GM18868 (cell line): ENCODE measurements around the gene HELZ.
"Not testable (repeated sequence)": the region's sequence is repeated elsewhere in the genome, so short reads cannot be mapped to it uniquely, and the experiment has no call there.

Experiments used
- ATAC-seq: cut with Tn5 transposase; IDR thresholded peaks from one replicate; pipeline ENCODE4 v1.9.1; 2021; ENCODE audit warnings: mild to moderate bottlenecking, moderate library complexity; ENCODE audit not compliant: unreplicated experiment

Gene HELZ

DNA sequence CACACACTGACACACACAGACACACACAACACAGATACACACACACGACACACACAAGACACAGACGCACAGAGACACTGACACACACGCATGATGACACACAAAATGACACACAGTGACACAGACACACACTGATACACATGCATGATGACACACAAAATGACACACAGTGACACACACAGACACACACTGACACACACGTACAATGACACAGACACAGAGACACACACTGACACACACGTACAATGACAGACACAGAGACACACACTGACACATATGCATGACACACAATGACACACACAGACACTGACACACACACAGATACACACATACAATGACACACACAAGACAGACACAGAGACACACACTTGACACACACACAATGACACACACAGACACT, 190.4 kb downstream of the HELZ start:
- ATAC-seq, result no peak

DNA sequence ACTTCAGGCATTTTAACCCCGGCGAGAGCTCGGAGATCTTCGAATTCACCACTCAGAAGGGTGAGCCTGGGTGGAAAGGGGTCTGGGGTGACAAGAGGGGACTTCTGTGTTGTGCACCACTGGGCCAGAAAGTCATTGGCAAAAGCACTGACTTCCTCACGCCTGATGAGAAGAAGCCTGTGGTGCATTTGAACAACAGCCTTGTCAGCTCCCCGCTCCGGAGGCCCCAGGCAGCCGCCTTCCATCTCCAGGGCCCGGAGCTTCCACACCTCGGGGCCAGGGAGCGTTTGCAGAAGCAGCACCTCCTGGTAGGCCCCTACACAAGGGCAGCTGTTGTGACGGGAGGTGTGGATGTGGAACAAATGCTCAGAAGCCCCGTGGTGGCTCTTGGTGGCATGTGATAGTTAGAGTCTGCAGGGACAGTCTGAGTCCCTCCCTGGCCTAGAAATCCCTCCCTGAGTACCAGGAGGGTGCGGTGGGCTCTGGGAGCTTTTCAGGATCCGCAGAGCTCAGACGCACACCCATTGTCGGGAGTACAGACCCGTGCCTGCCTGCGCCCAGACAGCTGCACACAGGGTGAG, 190.9 kb downstream of the HELZ start:
- no peak for ATAC-seq

DNA sequence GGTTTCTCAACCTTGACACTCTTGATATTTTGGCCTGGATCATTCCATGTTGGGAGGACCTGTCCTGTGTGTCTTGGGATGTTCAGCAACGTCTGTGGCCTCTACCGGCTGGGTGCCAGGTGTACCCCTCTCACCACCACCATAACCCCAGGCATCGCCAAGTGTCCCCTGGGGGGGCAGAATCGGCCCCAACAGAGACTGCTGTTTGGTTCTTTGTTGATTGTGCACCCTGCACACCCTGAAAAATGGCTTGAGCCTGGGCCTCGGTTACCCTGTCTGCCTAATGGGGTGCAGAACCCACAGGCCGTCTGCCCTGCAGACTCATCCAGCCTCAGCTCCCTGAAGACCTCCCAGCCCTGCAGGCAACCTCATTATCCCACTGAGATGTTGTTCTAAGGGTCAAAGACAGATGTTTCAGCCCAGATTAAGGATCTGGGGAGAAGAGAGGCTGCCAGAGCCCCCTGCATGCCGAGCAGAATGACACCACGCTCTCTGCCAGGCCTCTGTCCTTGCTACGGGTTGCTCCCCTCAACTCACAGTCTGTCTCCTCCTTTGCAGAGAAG, 191.5 kb downstream of the HELZ start:
- ATAC-seq, result no peak

DNA sequence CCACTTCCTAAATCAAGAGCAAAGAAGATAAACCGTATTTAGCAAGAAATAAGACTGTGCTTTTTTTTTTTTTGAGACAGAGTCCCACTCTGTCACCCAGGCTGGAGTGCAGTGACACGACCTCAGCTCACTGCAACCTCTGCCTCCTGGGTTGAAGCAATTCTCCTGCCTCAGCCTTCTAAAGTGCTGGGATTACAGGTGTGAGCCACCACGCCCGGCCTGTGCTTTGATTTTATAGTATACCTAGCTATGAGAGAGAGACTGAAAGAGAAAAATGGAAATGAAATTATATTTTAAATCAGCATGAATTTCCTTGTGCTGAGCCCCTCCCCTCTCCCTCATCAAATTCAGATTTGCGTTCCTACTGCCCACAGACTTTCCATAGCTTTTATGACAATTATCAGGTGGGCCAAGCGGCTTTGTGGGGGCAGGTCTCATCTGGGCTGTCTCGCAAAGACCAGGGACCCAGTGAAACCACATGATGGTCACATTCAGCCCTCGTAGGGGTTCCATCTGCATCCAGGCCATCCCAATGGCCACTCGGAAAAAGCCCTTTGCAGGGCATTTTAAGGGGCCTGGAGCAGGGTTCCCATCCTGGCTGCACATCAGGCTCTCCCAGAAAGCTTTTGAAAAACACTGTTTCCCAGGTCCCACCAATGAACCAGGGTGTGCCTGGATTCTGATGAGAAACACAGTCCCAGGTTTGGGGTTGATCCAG, 192.1 kb downstream of the HELZ start:
- ATAC-seq, result no peak

DNA sequence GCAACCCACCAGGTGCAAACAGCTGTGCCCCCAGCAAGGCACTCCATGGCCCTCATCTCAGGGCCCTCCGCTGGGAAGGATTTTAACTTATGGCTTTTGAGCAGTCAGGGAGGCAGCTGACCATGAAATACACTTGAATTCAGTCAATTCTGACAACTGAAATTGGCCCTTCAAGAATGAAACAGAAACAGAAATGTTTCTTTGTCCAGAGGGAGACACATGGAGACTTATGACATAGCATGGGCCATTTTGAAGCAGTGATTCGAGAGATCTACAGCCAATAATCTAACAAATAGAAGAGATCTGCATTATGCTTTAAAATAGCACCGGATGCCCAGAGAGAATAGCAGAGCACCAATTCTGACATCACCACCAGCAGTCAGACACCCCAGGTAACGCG, 193.2 kb downstream of the HELZ start:
- no peak for ATAC-seq

DNA sequence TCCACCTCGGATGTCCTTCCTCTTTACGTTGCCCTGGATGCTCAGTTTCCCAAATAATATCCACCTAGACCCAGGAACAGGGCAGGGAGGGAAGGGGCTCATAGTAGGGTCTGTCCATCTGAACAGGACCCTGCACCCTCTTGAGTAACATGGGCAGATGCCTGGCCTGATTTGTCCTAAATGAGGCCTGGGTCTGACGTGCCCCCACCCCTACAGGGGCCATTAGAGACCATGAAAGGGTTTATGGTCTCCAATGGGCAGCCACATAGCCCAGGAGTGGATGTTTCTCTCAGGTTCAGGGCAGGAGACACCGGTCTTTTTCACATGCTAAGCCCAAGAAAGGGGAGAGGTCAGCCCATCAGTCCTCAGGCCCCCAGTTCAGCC, 193.8 kb downstream of the HELZ start:
- ATAC-seq, result no peak

DNA sequence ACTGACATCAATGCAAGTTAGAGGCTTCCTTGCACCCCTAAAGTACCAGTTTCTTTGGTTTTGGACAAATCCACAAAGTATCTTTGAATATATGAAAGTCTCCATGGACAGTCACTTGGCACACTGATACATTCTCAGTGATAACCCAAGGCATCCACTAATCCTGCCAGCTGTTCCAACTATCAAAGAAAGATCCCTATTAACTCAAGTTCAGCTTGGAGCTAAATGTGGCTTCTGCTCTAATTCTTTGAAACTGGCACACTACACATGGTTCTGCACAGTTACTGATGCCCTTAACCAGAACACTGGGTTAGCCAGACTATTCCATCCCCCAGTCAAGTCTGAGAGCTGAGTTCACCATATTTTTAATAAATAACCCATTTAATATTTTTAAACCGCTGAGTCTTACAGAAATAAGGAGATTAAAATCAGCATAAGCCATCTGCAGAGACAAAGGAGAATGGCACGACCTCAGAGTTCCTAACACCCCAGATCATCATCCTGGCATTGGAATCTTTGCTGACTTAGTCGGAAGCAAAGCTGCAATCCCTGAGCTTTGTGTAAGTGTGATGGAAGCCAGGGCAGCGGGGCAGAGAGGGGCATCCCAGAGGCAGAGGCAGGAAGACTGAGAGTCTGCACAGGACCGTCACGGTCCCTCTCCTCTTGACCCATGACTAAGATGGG, 194.4 kb downstream of the HELZ start:
- no peak for ATAC-seq

DNA sequence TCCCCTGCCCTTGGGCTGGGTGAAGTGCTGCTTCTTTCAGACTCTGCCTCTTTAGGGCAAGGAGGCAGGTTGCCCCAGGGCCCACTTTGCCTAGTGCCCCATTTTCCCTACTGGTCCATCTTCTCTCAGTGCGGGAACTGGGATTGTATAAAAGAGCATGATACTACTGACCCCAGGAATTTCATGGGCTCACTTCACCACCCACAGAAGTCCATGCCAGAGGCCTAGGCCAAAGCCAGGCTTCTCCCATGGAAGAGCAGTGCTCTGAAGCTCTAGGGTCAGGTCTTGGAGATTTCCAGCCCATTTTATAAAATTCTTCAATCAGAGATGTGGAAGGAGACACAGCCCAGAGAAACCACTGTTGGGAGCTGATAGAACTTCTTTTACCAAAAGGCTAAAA, 194.9 kb downstream of the HELZ start:
- ATAC-seq, result no peak

DNA sequence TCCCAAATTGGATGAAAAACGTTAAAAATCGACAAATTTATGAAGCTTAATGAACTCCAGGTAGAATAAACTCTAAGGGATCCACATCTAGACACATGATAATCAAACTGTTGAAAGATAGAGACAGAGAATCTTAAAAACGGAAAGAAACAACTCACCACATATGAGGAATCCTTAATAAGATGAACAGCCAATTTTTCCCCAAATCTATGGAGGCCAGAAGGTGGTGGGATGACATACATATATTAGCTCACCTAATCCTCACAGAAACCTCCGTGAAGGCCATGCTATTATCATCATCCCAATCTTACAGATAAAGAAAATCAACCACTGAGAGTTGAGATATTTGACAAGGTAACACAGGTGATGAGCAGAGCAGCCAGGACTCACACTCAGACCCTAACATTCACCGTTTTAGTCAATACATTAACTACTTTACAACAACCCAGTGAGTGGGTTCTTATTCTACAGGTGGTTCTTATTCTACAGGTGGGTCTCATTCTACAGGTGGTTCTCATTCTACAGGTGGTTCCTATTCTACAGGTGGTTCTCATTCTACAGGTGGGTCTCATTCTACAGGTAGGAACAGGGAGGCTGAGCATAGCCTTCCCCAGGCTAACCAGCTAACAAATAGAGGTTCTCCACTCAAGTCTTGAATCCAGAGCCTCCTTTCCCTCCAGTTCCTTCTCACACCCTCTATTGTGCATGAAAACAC, 195.8 kb downstream of the HELZ start:
- no peak for ATAC-seq

DNA sequence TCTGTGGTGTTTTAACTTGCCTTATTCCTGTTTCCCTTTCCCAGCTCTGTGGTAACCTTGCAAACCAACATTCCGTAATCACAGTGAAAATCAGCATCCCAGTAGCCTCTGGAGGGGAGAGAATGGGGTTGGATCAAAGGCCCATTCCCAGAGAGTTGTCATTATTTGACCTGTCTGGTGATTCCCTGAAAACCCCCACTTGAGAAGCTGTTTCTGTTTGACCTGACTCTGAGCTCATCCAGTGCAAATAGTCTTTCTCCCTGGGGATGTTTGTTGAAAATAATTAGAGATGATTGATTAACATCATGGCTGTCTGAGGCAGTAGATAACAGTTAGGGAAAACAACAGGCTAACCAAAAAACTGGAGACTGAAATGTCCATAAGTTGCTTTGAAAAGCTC, 197.6 kb downstream of the HELZ start:
- no peak for ATAC-seq

DNA sequence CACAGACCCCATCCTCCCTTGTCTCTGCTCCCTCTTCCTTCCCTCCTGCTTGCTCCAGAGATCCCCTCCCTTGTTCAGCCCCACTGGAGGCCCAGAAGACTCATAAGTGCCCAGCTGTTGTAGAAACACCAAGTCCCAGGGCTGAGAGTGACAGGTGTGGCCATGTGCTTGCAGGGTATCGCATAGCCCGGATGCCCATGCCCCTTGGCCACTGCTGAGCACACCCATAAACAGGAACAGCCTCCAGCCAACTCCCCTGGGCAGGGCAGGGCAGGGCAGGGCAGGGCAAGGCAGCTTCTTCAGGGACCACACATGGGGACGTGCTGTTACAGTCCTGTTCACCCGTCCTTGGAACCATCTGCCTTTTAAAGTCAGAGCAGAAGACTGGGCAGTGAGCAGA, 198.6 kb downstream of the HELZ start:
- no peak for ATAC-seq

DNA sequence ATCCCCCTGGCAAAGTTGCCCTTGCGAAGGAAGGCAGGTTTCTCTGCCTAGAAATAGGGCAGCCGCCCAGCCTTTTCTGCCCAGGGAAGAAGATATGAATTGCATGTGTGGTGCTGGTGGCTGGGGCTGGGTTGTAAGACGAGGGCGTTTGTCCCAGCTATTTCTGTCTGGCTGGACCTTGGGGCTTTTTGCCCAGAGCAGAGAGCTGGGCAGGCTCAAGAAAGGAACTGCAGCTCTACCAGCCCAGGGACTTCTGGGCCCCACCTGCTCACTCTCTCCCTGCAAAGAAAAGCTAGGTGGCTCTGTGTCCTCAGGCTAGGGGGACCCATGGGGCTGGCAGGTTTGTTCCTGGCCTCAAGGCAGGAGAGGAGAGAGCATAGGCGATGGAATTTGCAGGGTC, 200.1 kb downstream of the HELZ start:
- no peak for ATAC-seq

DNA sequence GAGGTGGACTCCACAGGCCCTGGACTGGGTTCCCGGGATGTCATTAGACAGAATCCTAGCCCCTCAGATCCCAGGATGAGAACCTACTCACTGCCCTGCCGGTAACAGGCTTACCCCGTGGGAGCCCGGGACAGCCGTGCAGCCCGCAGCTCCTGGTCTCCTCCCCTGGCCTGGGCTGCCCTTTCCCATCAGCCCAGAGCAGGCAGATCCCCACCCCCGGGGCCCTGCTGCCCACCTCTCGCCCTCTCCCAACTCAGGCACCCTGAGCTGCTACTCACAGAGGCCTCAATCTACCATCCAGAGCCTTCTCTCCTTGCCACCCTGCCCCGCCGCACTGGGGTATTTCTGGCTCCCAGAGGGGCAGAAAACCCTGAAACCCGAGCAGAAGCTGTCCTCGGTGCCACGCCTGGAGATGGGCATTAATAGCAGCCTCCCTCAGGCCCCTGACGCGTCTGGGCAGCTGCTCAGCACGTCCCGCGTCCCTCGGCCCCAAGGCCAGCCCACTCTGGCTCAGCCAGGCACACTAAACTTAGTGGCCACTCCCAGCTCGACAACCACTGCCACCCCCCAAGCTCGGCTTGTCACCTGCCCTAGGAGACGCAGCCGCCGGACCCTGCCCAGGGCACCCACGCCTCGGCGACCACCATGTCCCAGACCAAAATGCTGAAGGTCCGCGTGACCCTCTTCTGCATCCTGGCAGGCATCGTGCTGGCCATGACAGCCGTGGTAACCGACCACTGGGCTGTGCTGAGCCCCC, 200.8 kb downstream of the HELZ start, which contains the start of gene CACNG1:
Gene CACNG1, plus strand, starts transcription at position 539 of the 757 bp plus-strand sequence. Its CDS starts 107 bp downstream, at position 646.
- no peak for ATAC-seq

DNA sequence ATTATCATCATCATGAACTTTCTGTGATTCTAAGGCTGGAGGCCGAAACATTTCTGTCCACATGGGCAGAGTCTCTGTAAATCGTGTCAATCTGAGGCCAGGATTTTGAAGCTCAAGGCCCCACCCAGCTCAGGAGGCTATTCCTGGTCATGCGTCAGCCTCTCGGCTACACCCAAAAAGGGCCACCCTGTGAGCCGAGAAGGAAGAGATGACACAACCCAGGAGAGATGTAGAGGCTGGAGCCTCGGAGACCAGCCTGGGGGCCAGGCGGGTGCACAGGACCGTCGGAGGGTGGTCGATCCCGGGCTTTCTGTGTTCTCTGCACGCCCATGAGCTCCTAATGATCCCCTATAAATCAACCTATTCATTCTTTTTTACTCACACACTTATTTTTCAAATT, 201.7 kb downstream of the HELZ start:
- ATAC-seq, result no peak

DNA sequence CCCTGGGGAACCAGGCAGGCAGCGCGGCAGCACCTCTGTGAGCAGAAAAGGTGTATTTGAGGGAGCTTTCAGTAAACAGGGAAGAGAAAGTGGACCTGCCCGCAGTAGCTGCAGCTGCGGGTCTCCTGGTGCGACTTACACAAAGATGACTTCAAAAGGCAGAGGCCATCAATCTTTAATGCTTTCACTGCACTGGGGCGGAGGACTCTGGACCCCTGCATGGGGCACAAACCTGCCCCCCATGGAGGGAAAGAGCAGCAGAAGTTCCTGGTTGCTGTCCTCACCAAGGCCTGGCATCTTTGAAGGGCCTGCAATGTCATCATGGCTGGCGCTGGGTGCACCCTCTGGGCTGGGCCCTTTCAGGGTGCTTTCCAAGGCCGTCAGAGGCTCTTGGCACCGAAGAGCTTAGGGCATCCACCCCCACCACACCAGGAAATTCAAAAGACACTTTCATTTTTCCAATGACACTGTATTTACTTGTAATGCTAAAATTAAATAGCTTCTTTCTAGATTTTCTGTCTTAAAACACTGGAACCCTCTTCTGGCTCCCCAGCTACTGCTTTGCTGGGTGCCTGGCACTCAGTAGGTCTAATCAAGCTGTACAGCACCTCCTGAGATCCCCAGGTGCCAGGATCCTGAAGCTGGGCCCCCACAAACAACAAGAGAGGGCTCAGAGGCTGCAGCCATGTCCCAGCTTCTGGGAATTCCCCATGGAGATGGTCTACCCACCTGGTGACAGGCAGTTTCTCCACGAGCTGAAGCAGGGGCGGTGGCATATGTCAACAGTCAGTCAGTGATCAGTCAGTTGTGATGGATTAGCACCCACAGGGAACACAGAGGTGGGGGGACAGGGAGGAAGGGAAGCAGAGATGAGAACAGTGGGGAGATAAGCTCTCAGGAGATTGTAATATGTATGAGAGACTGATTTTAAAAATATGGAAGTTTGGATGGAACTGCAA, 202.8 kb downstream of the HELZ start:
- ATAC-seq, result no peak

DNA sequence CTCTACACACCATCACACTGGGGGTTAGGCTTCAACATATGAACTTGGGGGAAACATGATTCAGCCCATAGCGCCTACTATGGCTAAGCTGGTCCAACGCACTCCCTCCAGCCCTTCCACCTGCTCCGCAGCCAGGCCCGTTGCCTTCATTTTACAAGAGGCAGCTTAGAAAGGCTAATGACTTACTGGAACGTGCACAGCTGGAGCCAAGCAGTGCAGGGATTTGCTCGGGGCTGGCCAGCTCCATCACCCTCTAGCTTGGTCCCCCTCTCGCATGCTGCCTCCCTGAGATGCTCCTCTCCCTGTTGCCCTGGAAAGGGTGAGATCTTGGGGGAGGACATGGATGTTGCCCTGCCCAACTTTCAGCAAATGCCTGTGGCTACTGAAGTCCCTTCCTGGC, 203.5 kb downstream of the HELZ start:
- ATAC-seq, result no peak

DNA sequence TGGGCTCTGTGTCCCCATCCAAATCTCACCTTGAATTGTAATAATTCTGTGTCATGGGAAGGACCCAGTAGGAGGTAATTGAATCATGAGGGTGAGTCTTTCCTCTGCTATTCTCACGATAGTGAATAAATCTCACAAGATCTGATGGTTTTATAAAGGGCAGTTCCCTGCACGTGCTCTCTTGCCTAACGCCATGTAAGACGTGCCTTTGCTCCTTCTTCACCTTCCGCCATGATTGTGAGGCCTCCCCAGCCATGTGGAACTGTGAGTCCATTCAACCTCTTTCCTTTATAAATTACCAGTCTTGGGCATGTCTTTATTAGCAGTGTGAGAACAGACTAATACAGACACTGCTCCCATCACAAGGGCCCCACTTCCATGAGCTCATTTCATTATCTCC, 203.9 kb downstream of the HELZ start:
- not testable (repeated sequence) for ATAC-seq

DNA sequence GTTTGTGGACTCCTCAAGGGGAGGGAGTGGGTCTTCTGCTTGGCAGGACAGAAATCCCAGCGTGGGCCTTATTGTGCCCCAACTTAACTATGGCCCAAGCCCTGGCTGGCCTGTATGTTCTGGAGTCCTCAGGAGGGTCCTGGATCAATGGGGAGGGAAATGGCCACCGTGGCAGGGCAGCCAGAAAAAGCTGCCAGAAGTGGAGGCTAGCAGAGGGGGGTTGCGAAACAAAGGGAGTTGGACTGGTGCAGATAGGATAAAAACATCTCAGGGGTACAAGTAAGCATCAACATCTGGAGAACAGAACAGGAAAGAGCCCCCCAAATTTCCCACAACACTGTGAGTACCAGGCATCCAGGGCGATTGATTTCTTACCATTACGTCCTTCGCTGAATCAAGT, 204.3 kb downstream of the HELZ start:
- ATAC-seq, result no peak

DNA sequence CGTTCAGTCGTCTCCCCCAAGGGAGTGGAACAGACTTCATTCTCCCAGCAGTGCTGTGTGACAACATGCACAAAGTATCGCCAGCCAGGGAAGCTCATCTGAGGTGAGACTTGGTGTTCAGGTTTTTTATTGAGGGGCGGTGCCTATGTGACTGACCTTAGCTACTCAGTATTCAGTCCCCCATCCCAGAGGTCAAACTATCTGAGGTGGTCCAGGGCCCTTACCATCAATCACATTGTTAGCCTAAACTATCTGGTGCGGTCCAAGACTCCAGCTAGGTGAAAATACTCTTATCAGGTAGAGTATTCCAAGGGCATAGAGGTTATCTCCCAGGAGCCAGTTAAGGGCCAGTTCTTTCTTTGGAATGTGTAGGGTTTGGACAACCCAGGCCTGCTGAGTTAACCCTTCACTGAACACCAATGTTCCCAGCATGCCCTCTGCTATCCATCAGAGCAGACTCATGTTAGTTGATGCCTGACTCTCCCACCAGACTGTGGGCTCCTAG, 206.1 kb downstream of the HELZ start:
- no peak for ATAC-seq
